ENCODE measurements around the gene PARD6A.

Gene PARD6A, protein sequence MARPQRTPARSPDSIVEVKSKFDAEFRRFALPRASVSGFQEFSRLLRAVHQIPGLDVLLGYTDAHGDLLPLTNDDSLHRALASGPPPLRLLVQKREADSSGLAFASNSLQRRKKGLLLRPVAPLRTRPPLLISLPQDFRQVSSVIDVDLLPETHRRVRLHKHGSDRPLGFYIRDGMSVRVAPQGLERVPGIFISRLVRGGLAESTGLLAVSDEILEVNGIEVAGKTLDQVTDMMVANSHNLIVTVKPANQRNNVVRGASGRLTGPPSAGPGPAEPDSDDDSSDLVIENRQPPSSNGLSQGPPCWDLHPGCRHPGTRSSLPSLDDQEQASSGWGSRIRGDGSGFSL

GRCh38 chr16:67660564-67661028 is at the start of gene PARD6A:
Gene PARD6A, plus strand, starts transcription at chr16:67660960. Its CDS starts 79 bp downstream, at chr16:67661039.
- H3K4me3 ChIP-seq (ENCODE audit: low read depth, low read length): peak within 1 kb of the TSS; percentile 90
- DNase-seq (ENCODE audit: low read depth): peak; percentile 88

GRCh38 chr16:67613808-67614207 is 47.0 kb upstream of the PARD6A start:
- H3K4me3 ChIP-seq (ENCODE audit: low read depth, low read length): no peak overlapping the region
- no peak for DNase-seq (ENCODE audit: low read depth)

DNA sequence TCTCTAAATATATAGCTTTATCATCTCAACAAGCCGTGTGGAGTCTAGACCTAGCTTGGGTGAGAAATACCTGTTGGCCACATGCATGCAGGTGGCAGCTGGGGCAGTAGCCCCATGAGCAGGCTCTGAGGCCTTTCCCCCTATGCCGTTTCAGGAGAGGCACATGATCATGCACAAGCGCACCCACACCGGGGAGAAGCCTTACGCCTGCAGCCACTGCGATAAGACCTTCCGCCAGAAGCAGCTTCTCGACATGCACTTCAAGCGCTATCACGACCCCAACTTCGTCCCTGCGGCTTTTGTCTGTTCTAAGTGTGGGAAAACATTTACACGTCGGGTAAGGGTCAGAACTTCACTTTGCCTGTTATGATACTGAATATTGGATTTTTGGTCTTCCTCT is 32.5 kb upstream of the PARD6A start:
- no peak overlapping the region for H3K4me3 ChIP-seq (ENCODE audit: low read depth, low read length)
- DNase-seq (ENCODE audit: low read depth): no peak

- DNase-seq (ENCODE audit: low read depth): peak; percentile 49
- H3K4me3 ChIP-seq (ENCODE audit: low read depth, low read length): no peak overlapping the region
These were observed 28.2 kb upstream of the PARD6A start for GRCh38 chr16:67632415-67633172.

DNA sequence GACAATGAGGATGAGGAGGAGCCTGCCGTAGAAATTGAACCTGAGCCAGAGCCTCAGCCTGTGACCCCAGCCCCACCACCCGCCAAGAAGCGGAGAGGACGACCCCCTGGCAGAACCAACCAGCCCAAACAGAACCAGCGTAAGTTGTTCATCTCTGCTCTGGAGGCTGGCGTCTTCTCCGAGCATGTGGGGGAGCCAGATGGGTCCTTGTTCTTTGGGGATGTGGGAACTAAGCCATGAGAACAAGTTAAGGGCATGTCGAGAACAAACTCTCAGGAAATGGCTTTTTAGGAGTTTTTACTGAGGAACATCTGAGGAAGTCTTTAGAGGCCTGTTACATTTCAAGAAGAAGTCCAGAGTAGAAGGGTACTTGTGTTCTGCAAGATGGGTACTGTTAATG is 24.0 kb upstream of the PARD6A start:
- no peak overlapping the region for H3K4me3 ChIP-seq (ENCODE audit: low read depth, low read length)
- no peak for DNase-seq (ENCODE audit: low read depth)

DNA sequence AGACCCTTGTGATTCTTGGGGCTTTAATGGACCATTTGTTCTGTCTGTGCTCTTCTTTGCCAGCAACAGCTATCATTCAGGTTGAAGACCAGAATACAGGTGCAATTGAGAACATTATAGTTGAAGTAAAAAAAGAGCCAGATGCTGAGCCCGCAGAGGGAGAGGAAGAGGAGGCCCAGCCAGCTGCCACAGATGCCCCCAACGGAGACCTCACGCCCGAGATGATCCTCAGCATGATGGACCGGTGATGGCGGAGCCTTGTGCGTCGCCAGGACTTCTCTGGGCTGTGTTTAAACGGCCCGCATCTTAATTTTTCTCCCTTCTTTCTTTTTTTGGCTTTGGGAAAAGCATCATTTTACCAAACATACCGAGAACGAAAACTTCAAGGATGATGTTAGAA is 23.1 kb upstream of the PARD6A start:
- no peak for DNase-seq (ENCODE audit: low read depth)
- no peak overlapping the region for H3K4me3 ChIP-seq (ENCODE audit: low read depth, low read length)

- H3K4me3 ChIP-seq (ENCODE audit: low read depth, low read length): no peak overlapping the region
- no peak for DNase-seq (ENCODE audit: low read depth)
These were observed 18.7 kb upstream of the PARD6A start for GRCh38 chr16:67641779-67642708.

GRCh38 chr16:67644038-67644437 is 16.7 kb upstream of the PARD6A start:
- no peak overlapping the region for H3K4me3 ChIP-seq (ENCODE audit: low read depth, low read length)
- DNase-seq (ENCODE audit: low read depth): no peak

DNA sequence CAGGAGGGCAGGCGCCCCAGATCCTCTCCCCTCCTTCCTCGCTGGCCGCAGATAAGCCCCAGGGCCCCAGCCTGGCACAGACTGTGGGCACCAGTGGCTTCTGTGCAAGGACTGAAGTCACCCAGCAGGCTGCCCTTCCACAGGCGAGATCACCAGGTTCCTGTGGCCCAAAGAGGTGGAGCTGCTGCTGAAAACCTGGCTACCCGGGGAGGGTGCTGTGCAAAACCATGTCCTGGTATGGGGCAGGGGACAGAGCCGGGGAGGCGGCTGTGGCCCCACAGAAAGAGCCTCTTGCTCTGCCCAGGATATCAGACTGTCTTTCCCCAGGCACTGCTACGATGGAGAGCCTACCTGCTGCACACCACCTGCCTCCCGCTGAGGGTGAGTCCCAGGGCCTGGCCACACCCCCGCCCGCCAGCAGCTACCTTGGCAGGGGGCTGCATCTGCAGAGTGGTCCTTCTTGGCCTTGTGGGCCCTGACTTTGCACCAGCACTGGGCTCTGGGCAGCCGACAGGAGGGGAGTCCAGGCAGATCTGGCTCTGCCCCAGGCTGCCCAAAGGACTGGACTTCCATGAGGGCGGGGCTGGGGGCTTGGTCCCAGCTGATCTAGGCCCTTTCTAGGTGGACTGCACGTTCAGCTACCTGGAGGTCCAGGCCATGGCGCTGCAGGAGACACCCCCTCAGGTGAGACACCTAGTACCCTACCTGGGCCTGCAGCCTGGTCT is 15.2 kb upstream of the PARD6A start:
- H3K4me3 ChIP-seq (ENCODE audit: low read depth, low read length): no peak overlapping the region
- DNase-seq (ENCODE audit: low read depth): no peak

DNA sequence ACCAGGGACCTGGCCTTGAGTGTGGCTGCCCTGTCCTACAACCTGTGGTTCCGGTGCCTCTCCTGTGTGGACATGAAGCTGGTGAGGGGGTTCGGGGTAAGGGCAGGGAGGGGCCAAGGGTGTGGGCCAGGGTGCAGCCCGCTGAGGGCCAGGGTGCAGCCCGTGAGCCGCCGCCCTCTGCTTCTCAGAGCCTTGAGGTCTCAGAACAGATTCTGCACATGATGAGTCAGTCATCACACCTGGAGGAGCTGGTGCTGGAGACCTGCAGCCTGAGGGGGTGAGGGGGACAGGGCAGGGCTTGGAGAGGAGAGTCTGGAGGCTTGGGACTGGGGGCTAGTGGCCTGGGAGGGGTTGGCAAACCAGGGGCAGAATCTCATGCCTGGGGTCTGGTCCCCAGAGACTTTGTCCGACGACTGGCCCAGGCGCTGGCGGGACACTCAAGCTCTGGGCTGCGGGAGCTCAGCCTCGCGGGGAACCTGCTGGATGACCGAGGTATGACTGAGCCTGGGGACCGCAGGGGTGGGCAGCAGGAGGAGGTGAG is 13.6 kb upstream of the PARD6A start:
- no peak overlapping the region for H3K4me3 ChIP-seq (ENCODE audit: low read depth, low read length)
- no peak for DNase-seq (ENCODE audit: low read depth)

DNA sequence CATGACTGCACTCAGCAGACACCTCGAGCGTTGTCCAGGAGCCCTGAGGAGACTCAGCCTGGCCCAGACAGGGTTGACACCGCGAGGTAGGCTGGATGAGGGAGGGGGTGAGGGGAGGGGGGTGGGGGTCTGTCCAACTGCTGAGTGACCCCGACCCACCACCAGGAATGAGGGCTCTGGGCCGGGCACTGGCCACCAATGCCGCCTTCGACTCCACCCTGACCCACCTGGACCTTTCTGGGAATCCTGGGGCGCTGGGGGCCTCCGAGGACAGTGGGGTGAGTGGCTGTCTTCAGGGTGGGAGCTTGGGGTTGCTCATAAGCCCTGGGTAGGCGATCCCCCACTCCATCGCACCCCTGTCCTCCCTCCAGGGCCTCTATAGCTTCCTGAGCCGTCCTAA is 13.1 kb upstream of the PARD6A start:
- no peak for DNase-seq (ENCODE audit: low read depth)
- no peak overlapping the region for H3K4me3 ChIP-seq (ENCODE audit: low read depth, low read length)

DNA sequence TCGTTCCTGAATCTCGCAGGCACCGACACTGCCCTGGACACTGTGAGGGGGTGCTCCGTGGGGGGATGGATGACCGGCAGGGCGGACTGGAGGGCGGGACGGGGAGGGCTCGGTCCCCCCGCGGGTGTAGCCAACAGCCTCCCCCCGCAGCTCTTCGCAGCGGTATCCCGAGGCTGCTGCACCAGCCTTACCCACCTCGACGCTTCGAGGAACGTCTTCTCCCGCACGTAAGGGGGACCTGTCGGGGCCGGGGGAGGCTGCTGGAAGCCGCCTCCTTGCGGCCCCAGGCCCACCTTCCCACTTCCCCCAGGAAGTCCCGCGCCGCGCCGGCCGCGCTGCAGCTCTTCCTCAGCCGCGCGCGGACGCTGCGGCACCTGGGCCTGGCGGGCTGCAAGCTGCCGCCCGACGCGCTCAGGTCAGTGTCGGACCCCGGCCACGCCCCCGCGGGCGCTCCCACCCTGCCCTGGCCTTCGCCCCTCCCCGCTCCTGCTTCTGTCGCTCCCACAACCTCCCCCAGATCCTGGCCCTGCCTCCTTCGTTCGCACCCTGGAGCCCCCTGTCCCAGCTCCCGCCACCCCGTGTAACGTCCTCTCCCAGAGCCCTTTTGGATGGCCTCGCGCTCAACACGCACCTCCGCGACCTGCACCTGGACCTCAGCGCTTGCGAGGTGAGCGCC is 12.5 kb upstream of the PARD6A start:
- DNase-seq (ENCODE audit: low read depth): no peak
- H3K4me3 ChIP-seq (ENCODE audit: low read depth, low read length): no peak overlapping the region

DNA sequence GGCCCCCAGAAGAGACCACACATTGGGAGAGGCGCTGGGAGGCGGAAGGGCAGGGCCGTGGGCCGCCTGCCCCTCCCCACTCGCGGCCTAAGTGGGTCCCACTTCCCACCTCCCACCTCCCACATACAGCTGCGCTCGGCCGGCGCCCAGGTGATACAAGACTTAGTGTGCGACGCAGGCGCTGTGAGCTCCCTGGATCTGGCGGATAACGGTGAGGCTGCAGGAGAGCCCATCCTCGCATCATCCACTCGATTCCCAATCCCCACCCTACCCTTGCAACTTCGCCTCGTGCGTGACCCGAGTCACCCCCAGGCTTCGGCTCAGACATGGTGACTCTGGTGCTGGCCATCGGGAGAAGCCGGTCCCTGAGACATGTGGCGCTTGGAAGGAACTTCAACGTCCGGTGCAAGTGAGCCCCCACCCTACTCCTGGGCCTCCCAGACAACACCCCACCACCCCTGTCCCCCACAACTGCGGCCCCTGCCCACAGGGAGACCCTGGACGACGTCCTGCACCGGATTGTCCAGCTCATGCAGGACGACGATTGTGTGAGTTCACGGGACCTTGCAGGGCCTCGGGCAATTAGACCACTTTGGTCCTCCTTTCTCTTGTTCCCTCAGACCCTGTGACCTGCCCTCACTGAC is 11.9 kb upstream of the PARD6A start:
- no peak for DNase-seq (ENCODE audit: low read depth)
- no peak overlapping the region for H3K4me3 ChIP-seq (ENCODE audit: low read depth, low read length)

DNA sequence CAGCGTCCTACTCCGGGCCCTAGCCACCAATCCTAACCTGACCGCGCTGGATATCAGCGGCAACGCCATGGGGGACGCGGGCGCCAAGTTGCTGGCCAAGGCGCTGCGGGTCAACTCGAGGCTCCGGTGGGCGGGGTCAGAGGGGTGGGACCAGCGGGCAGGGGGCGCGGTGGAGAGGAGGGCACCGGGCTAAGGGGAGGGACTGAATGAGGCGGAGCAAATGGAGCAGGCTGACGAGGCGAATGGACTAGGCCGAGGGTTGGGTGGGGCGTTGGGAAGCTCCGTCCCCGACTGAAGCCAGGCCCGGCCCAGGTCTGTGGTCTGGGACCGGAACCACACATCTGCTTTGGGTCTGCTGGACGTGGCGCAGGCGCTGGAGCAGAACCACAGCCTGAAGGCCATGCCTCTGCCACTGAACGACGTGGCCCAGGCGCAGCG is 11.2 kb upstream of the PARD6A start:
- no peak overlapping the region for H3K4me3 ChIP-seq (ENCODE audit: low read depth, low read length)
- DNase-seq (ENCODE audit: low read depth): no peak

- H3K4me3 ChIP-seq (ENCODE audit: low read depth, low read length): no peak overlapping the region
These were observed 10.7 kb upstream of the PARD6A start for GRCh38 chr16:67650023-67650422.

GRCh38 chr16:67651039-67651438 is 9.7 kb upstream of the PARD6A start:
- H3K4me3 ChIP-seq (ENCODE audit: low read depth, low read length): no peak overlapping the region
- DNase-seq (ENCODE audit: low read depth): no peak

More at GRCh38 chr16:67650023-67650422, 10.7 kb upstream of the PARD6A start:
- no peak for DNase-seq (ENCODE audit: low read depth)

- DNase-seq (ENCODE audit: low read depth): no peak
- H3K4me3 ChIP-seq (ENCODE audit: low read depth, low read length): no peak overlapping the region
These were observed 8.9 kb upstream of the PARD6A start for GRCh38 chr16:67651847-67652246.

- peak overlapping the region; percentile 64 for H3K4me3 ChIP-seq (ENCODE audit: low read depth, low read length)
- DNase-seq (ENCODE audit: low read depth): no peak
These were observed 8.1 kb upstream of the PARD6A start for GRCh38 chr16:67652578-67653127.

Data from skeletal muscle cell (primary cell).